Endothelial cell of umbilical vein (primary cell): ENCODE measurements around the gene ARID5A. TPM values are rescaled to one million over a fixed set of nuclear protein-coding genes. Genes with fewer than 3 reads are reported as not detected.

Experiments used
- BruUV-seq: library from RNA; stranded (reverse); fragments of 400-500 nt; replicated peaks from 2 replicates; lab custom pipeline; 2021; lab: Mats Ljungman, UMichigan
- CTCF ChIA-PET: fragments of 300-600, 350-600 bp; sonication (Branson Sonifier 250); formaldehyde crosslinking; loops from one replicate; lab custom pipeline; 2021; ENCODE audit warnings: antibody characterized with exemption, inconsistent platforms; lab: Charles Lee
- POLR2A ChIA-PET: fragments of 300-600, 350-600 bp; sonication (Branson Sonifier 250); formaldehyde crosslinking; loops from one replicate; lab custom pipeline; 2021; ENCODE audit warnings: antibody characterized with exemption, inconsistent platforms; lab: Charles Lee
- DNase-seq: peaks from one replicate; pipeline ENCODE4 v3.0.0-alpha.2; 2011; ENCODE audit warnings: low read depth, low spot score
- FAIRE-seq: peaks from 2 replicates; lab custom pipeline; 2011; peaks lifted over from hg19 to GRCh38; lab: Jason Lieb, UNC
- H2AFZ ChIP-seq: 2 replicates; pipeline ENCODE4 v1.6.0; 2012; ENCODE audit warnings: low read depth, low read length, control low read depth, inconsistent platforms
- H3K27ac ChIP-seq: 2 replicates; pipeline ENCODE4 v1.5.1; 2011; ENCODE audit warnings: low read depth, mild to moderate bottlenecking, control low read depth, low read length, moderate library complexity; ENCODE audit not compliant: insufficient read depth
- H3K27me3 ChIP-seq, 2 experiments: 2 replicates each; pipeline versions ENCODE4 v1.6.0 to v1.6.1; 2011; ENCODE audit warnings: low read length in 2 of 2, mixed read lengths in 1 of 2; ENCODE audit not compliant: control insufficient read depth in 2 of 2, insufficient read depth in 2 of 2
- H3K36me3 ChIP-seq, 2 experiments: 2 replicates in 1 of 2; 3 replicates in 1 of 2; pipeline ENCODE4 v1.5.1; 2011; ENCODE audit warnings: low read length in 2 of 2, mild to moderate bottlenecking in 1 of 2, moderate library complexity in 1 of 2; ENCODE audit not compliant: control insufficient read depth in 2 of 2, insufficient read depth in 2 of 2; ENCODE audit errors: extremely low read depth in 1 of 2
- H3K4me1 ChIP-seq: 3 replicates; pipeline ENCODE4 v1.5.1; 2011; ENCODE audit warnings: mild to moderate bottlenecking, low read length; ENCODE audit not compliant: control insufficient read depth, insufficient read depth; ENCODE audit errors: extremely low read depth
- H3K4me2 ChIP-seq: 2 replicates; pipeline ENCODE4 v1.6.1; 2011; ENCODE audit warnings: low read length, control low read depth, mixed read lengths; ENCODE audit not compliant: insufficient read depth
- H3K4me3 ChIP-seq, 3 experiments: fragments of 200-600 bp in 1 of 3; sonication (generic), shearing (Covaris generic) in 1 of 3; replicated peaks in 1 of 3; 2 replicates each; pipeline ENCODE4 v1.5.1; 2011 to 2016; ENCODE audit warnings: control low read depth in 3 of 3, low read length in 3 of 3, mild to moderate bottlenecking in 2 of 3, inconsistent platforms in 1 of 3, low read depth in 1 of 3, moderate library complexity in 1 of 3; ENCODE audit not compliant: insufficient read depth in 1 of 3
- H3K79me2 ChIP-seq: 2 replicates; pipeline ENCODE4 v1.6.0; 2012; ENCODE audit warnings: low read length, inconsistent platforms; ENCODE audit not compliant: control insufficient read depth, insufficient read depth
- H3K9ac ChIP-seq: replicated peaks from 2 replicates; pipeline ENCODE3; 2011; ENCODE audit warnings: low read length, control low read depth; ENCODE audit not compliant: insufficient read depth; ENCODE audit errors: extremely low read depth
- H3K9me1 ChIP-seq: replicated peaks from 3 replicates; pipeline ENCODE4 v1.6.0; 2011; ENCODE audit warnings: mild to moderate bottlenecking, low read length; ENCODE audit not compliant: control insufficient read depth, insufficient read depth; ENCODE audit errors: extremely low read depth
- H3K9me3 ChIP-seq: replicated peaks from 2 replicates; pipeline ENCODE4 v1.5.1; 2012; ENCODE audit warnings: low read length, inconsistent platforms; ENCODE audit not compliant: control insufficient read depth, insufficient read depth
- H4K20me1 ChIP-seq: replicated peaks from 2 replicates; pipeline ENCODE3; 2011; ENCODE audit warnings: mild to moderate bottlenecking, low read length; ENCODE audit not compliant: control insufficient read depth, insufficient read depth; ENCODE audit errors: extremely low read depth
- EZH2 ChIP-seq: IDR thresholded peaks from 2 replicates; pipeline ENCODE4 v1.6.1; 2012; ENCODE audit warnings: borderline replicate concordance, low read depth, mild to moderate bottlenecking, moderate library complexity, low read length, inconsistent platforms; ENCODE audit not compliant: severe bottlenecking
- FOS ChIP-seq: IDR thresholded peaks from 2 replicates; pipeline ENCODE4 v1.6.1; 2011; ENCODE audit warnings: mild to moderate bottlenecking, low read length, moderate library complexity, borderline replicate concordance; ENCODE audit not compliant: insufficient read depth
- GATA2 ChIP-seq: IDR thresholded peaks from 2 replicates; pipeline ENCODE4 v1.7.0; 2011; ENCODE audit warnings: low read depth, mild to moderate bottlenecking, moderate library complexity, mixed read lengths, low read length; ENCODE audit not compliant: insufficient read length, insufficient read depth
- JUN ChIP-seq: IDR thresholded peaks from 2 replicates; pipeline ENCODE4 v1.6.1; 2011; ENCODE audit warnings: borderline replicate concordance, low read depth; ENCODE audit not compliant: insufficient read length, insufficient read depth
- MYC ChIP-seq: IDR thresholded peaks from one replicate; pipeline ENCODE4 v1.6.1; 2011; ENCODE audit warnings: mild to moderate bottlenecking, low read depth, low read length
- POLR2A ChIP-seq: IDR thresholded peaks from 2 replicates; pipeline ENCODE4 v1.6.1; 2012; ENCODE audit warnings: low read depth, mild to moderate bottlenecking, control low read depth, low read length
- POLR2AphosphoS5 ChIP-seq: IDR thresholded peaks from 2 replicates; pipeline ENCODE4 v1.6.1; 2012; ENCODE audit warnings: low read depth, mild to moderate bottlenecking, control low read depth, low read length, moderate library complexity; ENCODE audit not compliant: insufficient read depth
- dilution Hi-C: fragments of 300-500 bp; cut with MboI; formaldehyde crosslinking; loops from one replicate; pipeline ENCODE4 v1.15.0; 2019; ENCODE audit warnings: low sequenced_read_pairs; ENCODE audit not compliant: extremely low pct_ligation_motif_present
- intact Hi-C: fragments of 100-400 bp; cut with micrococcal nuclease; formaldehyde crosslinking; loops from one replicate; pipeline ENCODE4 v1.10.0; 2022
- polyA plus RNA-seq, 4 experiments: library from polyadenylated mRNA; depleted of rRNA in 3 of 4; stranded (reverse) in 3 of 4; unstranded in 1 of 4; fragments of >200 nt; gene quantifications; 2 replicates each; pipeline versions ENCODE4 v1.2.1 to v1.2.3, GENCODE V29; 2011 to 2012; ENCODE audit warnings: missing spikeins in 1 of 4
- total RNA-seq: library from RNA; stranded (reverse); gene quantifications from 2 replicates; pipeline ENCODE4 v1.2.3, GENCODE V29; 2021
- TF ChIP-seq, protein P1 (sequence below): IDR thresholded peaks from 2 replicates; pipeline ENCODE4 v1.6.1; 2011; ENCODE audit not compliant: insufficient read depth, insufficient read length
- TF ChIP-seq, protein P2 (sequence below), 2 donors: IDR thresholded peaks; 1 replicate in 1 of 2; 2 replicates in 1 of 2; pipeline ENCODE4 v1.5.1; 2011; ENCODE audit warnings: low read length in 2 of 2, mild to moderate bottlenecking in 2 of 2, moderate library complexity in 2 of 2, control low read depth in 1 of 2, inconsistent platforms in 1 of 2, low read depth in 1 of 2; ENCODE audit not compliant: insufficient read depth in 1 of 2; ENCODE audit errors: extremely low read depth in 1 of 2

ARID5A gene
- total and polyA plus RNA-seq, 2 donors (not counting 3 experiments of a cell fraction or from before 2014, with no cell fraction given), result 18.0 to 24.7 TPM

DNA sequence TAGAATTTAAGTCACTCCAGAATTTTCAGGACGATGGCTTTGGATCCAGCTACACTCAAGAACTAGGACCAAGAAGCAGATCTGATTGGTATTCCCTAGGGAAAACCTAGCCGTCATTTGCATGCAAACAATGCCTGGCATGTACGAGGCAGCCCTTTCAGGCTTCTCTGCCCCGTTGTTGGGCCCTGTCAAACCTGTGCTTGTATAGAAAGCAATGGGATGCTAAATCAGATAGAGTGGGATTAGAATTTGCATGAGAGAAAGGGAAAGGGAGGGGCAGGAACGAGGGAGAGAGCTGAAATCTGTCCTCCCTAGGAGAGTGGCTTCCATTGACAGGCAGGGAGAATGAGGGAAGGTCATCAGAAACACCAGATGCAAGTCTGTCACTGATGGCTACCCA is 28.6 kb downstream of the ARID5A start:
- POLR2A ChIA-PET, result no interaction called here
- H3K27me3 ChIP-seq, result no peaks in the 10 kb centered on the region
- H3K9ac ChIP-seq, result no peak overlapping the region
- no peak overlapping the region for H3K4me2 ChIP-seq
- no peaks in the 10 kb centered on the region for H3K9me1 ChIP-seq
- H3K4me3 ChIP-seq, result no peak overlapping the region
- TF ChIP-seq JUN, result no peak
- no peak for TF ChIP-seq POLR2AphosphoS5
- TF ChIP-seq, protein P1, sequence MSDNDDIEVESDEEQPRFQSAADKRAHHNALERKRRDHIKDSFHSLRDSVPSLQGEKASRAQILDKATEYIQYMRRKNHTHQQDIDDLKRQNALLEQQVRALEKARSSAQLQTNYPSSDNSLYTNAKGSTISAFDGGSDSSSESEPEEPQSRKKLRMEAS, result no peak
- intact Hi-C loops, result no loop called here
- FAIRE-seq, result no peak
- H3K4me1 ChIP-seq, result no peaks in the 10 kb centered on the region
- BruUV-seq, result no TSS peak
- H3K79me2 ChIP-seq, result no peaks in the 10 kb centered on the region
- dilution Hi-C loops, result no loop called here
- H4K20me1 ChIP-seq, result no peaks in the 10 kb centered on the region
- H2AFZ ChIP-seq, result no peak overlapping the region
- H3K27ac ChIP-seq, result no peak overlapping the region
- H3K9me3 ChIP-seq, result no peaks in the 10 kb centered on the region
- DNase-seq, result no peak
- H3K36me3 ChIP-seq, result no peaks in the 10 kb centered on the region
- CTCF ChIA-PET, result interaction anchor here (1.2 to 6.4 kb wide), 2 partner anchors 10 to 13 kb away, joined by 3 to 51 read pairs; no protein-coding TSS in a partner anchor

DNA sequence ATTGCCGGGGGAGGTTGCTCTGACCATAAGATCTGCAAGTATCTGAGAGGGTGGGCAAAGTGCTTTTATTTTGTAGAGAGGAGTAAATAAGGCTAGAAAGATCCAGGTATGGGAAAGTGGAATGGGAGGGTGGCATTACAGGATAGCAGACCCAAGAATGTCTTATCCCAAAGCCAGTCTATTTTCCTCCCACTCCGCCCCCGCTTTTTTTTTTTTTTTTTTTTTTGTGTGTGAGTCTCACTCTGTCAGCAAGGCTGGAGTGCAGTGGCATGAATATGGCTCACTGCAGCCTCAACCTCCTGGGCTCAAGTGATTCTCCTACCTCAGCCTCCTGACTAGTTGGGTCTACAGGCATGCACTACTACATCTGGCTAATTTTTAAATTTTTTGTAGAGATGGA is 31.5 kb downstream of the ARID5A start:
- no peak for DNase-seq
- H3K27me3 ChIP-seq, result no peaks in the 10 kb centered on the region
- no peak overlapping the region for H3K27ac ChIP-seq
- BruUV-seq, result no TSS peak
- H3K4me1 ChIP-seq, result no peaks in the 10 kb centered on the region
- H3K9me1 ChIP-seq, result no peaks in the 10 kb centered on the region
- H3K9me3 ChIP-seq, result no peaks in the 10 kb centered on the region
- no peak overlapping the region for H3K4me2 ChIP-seq
- no peaks in the 10 kb centered on the region for H4K20me1 ChIP-seq
- H3K9ac ChIP-seq, result no peak overlapping the region
- H3K36me3 ChIP-seq, result no peaks in the 10 kb centered on the region
- H2AFZ ChIP-seq, result no peak overlapping the region
- H3K4me3 ChIP-seq, result no peak overlapping the region
- dilution Hi-C loops, result no loop called here
- FAIRE-seq, result no peak
- ChIA-PET CTCF (interaction anchor here (6.4 kb wide), 1 partner anchor 13 kb away, joined by 51 read pairs; no protein-coding TSS in a partner anchor), POLR2A (no interaction called here)
- no peaks in the 10 kb centered on the region for H3K79me2 ChIP-seq
- TF ChIP-seq POLR2A, result no peak
- TF ChIP-seq, protein P1, result no peak
- TF ChIP-seq JUN, result no peak
- no peak for TF ChIP-seq FOS
- no peak for TF ChIP-seq MYC
- TF ChIP-seq GATA2, result no peak
- no peak for TF ChIP-seq EZH2
- TF ChIP-seq, protein P2, sequence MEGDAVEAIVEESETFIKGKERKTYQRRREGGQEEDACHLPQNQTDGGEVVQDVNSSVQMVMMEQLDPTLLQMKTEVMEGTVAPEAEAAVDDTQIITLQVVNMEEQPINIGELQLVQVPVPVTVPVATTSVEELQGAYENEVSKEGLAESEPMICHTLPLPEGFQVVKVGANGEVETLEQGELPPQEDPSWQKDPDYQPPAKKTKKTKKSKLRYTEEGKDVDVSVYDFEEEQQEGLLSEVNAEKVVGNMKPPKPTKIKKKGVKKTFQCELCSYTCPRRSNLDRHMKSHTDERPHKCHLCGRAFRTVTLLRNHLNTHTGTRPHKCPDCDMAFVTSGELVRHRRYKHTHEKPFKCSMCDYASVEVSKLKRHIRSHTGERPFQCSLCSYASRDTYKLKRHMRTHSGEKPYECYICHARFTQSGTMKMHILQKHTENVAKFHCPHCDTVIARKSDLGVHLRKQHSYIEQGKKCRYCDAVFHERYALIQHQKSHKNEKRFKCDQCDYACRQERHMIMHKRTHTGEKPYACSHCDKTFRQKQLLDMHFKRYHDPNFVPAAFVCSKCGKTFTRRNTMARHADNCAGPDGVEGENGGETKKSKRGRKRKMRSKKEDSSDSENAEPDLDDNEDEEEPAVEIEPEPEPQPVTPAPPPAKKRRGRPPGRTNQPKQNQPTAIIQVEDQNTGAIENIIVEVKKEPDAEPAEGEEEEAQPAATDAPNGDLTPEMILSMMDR (IDR thresholded peaks at IDR 0.05; ENCODE audit: extremely low read depth in 1 of 2, insufficient read depth in 1 of 2, low read depth in 1 of 2, low read length in 2 of 2), result no peak
- TF ChIP-seq POLR2AphosphoS5, result no peak
- intact Hi-C loops, result no loop called here
